Liver (tissue), 3 donors: ENCODE data around the gene SPOUT1.

Source experiments
- CTCF ChIP-seq: fragments of 150-350 bp; IDR thresholded peaks from 2 replicates; pipeline ENCODE4 v1.5.1; 2017; ENCODE audit warnings: improper control_type of control experiment, low read depth, low read length; ENCODE audit not compliant: missing input control
- GABPA ChIP-seq, 2 donors: IDR thresholded peaks in 1 of 2; conservative IDR thresholded peaks in 1 of 2; 2 replicates each; pipeline ENCODE4 v1.6.1; 2016; ENCODE audit warnings: antibody characterized with exemption in 2 of 2, mild to moderate bottlenecking in 1 of 2, moderate library complexity in 1 of 2
- HNF4G ChIP-seq: IDR thresholded peaks from 2 replicates; pipeline ENCODE4 v1.6.1; 2016; ENCODE audit warnings: antibody characterized with exemption
- JUND ChIP-seq, 2 donors: IDR thresholded peaks; 2 replicates each; pipeline ENCODE4 v1.6.1; 2016; ENCODE audit warnings: antibody characterized with exemption in 2 of 2
- RAD21 ChIP-seq, 2 donors: IDR thresholded peaks; 2 replicates each; pipeline ENCODE4 v1.6.1; 2016; ENCODE audit warnings: antibody characterized with exemption in 2 of 2, mild to moderate bottlenecking in 2 of 2
- REST ChIP-seq: IDR thresholded peaks from 2 replicates; pipeline ENCODE4 v1.6.1; 2016; ENCODE audit warnings: antibody characterized with exemption, mild to moderate bottlenecking
- RXRA ChIP-seq, 2 donors: IDR thresholded peaks; 2 replicates each; pipeline ENCODE4 v1.6.1; 2017 to 2018; ENCODE audit warnings: antibody characterized with exemption in 2 of 2, mild to moderate bottlenecking in 1 of 2
- TF ChIP-seq, protein P1 (sequence below): IDR thresholded peaks from 2 replicates; pipeline ENCODE4 v1.6.1; 2016; ENCODE audit warnings: antibody characterized with exemption
- donor health status: healthy.
- donor health status: healthy.

GRCh38 chr9:128838338-128838737 is 8.7 kb upstream of the SPOUT1 start:
- TF ChIP-seq CTCF: no peak
- no peak for TF ChIP-seq HNF4G
- TF ChIP-seq RXRA (IDR thresholded peaks at IDR 0.05): no peak
- TF ChIP-seq, protein P1, sequence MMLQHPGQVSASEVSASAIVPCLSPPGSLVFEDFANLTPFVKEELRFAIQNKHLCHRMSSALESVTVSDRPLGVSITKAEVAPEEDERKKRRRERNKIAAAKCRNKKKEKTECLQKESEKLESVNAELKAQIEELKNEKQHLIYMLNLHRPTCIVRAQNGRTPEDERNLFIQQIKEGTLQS: no peak
- no peak for TF ChIP-seq JUND (IDR thresholded peaks at IDR 0.05)
- TF ChIP-seq GABPA (IDR thresholded peaks at IDR 0.05 in 1 of 2, conservative IDR thresholded peaks at IDR 0.05 in 1 of 2): no peak
- TF ChIP-seq REST: no peak
- no peak for TF ChIP-seq RAD21 (IDR thresholded peaks at IDR 0.05)
